NCI-H1048 (cell line): ENCODE results near the gene OTOA.
"Not testable (repeated sequence)": the region's sequence is repeated elsewhere in the genome, so short reads cannot be mapped to it uniquely, and the experiment has no call there.

ENCODE experiments used
- DNase-seq: peaks from one replicate; lab custom pipeline; 2025; lab: John Stamatoyannopoulos, UW

The OTOA gene

DNA sequence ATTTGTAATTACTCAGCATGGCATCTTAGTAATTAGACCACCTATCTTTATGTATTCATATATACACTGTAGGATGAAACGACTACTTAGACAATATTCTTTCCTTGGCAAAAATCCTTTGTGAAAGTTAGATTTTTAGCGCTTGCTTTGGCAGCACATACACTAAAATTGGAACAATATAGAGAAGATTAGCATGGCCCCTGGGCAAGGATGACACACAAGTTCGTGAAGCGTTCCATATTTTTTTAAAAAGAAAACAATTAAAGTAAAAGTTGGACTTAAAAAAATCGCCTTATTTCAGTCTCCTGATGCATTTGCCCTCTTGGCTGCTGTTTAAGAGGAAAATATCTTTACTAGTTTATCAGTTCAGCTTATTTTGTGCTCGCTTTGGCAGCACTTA is 21.9 kb upstream of the OTOA start:
- no peak for DNase-seq

- DNase-seq: no peak
Measured at GRCh38 chr16:21642861-21643260, 20.9 kb upstream of the OTOA start.

DNA sequence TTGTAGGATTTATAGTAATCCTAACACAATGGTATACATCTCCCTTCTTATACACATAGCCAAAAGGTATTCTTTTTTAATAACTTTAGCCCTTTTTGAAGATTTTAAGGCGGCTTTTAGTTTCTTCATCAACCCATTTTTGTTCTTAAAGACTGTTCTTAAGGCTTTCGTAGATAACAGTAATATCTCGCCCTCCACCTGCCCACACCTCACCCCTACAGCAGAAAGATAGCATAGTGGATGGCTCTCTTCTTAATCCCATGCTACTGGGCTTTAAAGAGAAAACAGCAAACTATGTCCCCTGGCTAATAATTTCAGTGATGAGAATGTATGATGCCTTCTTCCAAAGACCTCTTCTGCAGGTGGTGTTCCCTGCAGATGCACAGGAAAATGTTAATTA is 20.0 kb upstream of the OTOA start:
- no peak for DNase-seq

- no peak for DNase-seq
Measured at GRCh38 chr16:21644674-21645073, 19.1 kb upstream of the OTOA start.

GRCh38 chr16:21645261-21645721 is 18.5 kb upstream of the OTOA start:
- DNase-seq: no peak

GRCh38 chr16:21646091-21646490 is 17.7 kb upstream of the OTOA start:
- DNase-seq: no peak

DNA sequence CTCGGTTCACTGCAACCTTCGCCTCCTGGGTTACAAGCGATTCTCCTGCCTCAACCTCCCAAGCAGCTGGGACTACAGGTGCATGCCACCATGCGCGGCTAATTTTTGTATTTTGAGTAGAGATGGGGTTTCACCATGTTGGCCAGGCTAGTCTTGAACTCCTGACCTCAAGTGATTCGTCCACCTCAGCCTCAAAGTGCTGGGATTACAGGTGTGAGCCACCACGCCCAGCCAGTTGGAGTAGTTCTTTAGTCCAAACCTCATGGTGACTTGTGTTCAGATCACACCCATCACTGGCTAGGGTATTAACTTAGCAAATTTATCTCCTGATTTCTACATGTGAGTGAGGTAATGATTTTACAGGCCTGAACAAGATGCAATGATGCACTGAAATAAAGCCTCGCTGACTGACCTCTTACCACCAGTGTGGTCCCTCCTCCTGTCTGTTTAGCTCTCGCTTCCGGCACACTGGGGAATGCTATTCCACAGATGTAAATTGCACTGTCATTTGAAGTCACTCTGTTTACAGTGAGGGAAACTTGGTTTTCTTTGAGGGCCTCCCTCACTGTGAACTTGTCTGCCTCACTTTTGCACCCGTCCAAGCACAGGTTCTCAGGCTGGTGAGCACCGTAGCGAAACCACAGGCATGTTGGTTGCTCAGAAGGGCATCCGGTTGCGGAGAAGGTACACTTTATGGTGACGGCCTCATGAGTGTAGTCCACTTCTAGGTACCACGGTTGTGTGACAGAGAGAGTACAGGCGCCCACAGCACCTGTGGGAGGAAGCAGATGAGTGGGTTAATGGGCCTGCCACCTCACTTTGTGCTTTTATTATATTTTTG is 16.8 kb upstream of the OTOA start:
- DNase-seq: no peak

GRCh38 chr16:21647562-21648164 is 16.1 kb upstream of the OTOA start:
- DNase-seq: no peak

- DNase-seq: not testable (repeated sequence)
Measured at GRCh38 chr16:21649826-21650406, 13.9 kb upstream of the OTOA start.

DNA sequence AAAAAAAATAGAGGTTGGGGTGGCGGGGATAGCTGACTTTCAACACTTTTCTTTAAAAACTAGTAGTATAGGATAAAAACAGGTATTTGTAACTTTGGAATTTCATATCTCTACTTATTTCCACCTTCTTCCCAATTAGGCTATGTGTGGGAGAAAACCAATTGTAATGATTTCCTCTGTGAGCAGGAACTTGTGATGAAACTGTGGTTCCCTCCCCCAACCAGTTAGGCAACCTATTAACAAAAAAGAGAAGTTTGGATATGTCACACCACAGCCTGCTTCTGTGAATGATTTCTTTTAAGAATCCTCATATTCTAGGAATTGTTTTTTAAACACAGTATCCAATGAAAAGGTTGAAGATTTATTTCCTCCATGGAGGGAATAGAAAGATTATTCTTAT is 13.2 kb upstream of the OTOA start:
- no peak for DNase-seq

DNA sequence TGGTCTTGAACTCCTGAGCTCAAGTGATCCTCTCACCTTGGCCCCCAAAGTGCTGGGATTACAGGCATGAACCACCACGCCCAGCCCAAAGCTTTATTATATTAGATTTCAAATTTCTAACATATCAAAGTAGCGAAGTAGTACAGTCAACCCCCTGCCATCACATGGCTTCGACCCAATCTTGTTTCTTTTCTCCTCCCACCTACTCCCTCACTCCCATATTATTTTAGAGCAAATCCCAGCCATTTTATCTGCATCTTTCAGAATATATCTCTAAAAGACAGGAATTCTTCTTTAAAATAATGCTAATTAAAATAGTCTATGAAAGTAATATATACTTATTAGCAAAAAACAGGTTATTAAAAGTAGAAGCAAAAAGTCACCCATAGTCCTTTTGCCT is 12.3 kb upstream of the OTOA start:
- no peak for DNase-seq

- DNase-seq: no peak
Measured at GRCh38 chr16:21652453-21652852, 11.3 kb upstream of the OTOA start, which contains the start of gene IGSF6. Gene IGSF6 (minus strand): TSS chr16:21652608. CDS start chr16:21652598, 10 bp downstream.

- no peak for DNase-seq
Measured at GRCh38 chr16:21653571-21653970, 10.2 kb upstream of the OTOA start.

GRCh38 chr16:21654466-21654865 is 9.3 kb upstream of the OTOA start:
- no peak for DNase-seq

DNA sequence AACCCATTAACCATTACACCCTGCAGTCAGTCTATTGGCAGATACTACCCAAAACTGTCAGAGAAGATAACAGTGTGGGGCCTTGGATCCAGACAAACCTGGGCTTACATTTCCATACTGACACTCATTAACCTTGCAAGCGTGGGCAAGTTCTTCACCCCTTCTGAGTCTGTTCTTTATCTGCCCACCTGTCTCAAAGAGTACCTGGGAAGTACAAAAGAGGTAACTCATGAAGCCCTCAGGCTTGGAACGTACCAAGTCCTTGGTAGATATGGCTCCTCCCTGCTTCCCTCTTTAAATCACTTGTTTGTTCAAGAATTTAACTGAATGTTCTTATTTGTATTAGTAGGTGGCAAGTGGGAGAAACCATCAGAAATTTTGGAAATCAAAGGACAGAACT is 8.9 kb upstream of the OTOA start:
- no peak for DNase-seq

- no peak for DNase-seq
Measured at GRCh38 chr16:21656795-21657768, 6.7 kb upstream of the OTOA start.

DNA sequence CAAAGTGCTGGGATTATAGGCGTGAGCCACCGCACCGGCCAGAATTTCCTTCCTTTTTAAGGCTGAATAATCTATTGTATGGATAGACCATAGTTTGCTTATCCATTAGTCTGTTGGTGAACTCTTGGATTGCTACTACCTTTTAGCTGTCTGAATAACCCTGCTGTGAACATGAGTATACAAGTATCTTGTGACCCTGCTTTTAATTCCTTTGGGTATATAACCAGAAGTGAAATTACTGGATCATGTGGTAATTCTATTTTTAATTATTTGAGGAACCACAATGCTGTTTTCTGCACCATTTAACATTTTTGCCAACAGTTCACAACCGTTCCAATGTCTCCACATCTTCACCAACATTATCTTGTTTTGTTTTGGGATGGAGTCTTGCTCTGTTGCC is 4.6 kb upstream of the OTOA start:
- DNase-seq: no peak

DNA sequence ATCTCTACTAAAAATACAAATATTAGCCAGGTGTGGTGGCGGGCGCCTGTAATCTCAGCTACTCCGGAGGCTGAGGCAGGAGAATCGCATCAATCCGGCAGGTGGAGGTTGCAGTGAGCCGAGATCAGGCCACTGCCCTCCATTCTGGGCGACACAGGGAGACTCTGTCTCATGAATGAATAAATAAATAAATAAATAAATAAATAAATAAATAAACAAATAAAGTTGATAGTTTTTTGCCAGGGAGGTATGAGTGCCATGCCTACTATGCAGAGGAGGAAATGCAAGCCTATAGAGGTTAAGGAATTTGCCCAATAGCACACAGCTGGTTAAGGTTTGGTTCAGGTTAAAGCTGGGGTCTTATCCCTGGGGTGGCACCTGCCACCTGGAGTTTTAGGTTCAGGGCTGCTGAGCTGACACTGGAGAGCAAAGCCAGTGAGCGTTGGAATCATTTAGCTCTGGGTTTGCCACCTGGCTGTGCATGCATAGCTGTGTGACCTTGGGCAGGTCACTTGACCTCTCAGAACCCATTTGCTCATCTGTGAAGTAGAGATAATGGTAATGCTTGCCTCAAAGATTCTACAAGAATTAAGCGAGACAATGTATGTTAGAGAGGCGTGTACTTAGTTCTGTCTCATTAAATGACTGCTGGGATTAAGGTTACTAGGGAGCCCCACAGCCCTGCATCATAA is 1.2 kb downstream of the OTOA start:
- DNase-seq: no peak

DNA sequence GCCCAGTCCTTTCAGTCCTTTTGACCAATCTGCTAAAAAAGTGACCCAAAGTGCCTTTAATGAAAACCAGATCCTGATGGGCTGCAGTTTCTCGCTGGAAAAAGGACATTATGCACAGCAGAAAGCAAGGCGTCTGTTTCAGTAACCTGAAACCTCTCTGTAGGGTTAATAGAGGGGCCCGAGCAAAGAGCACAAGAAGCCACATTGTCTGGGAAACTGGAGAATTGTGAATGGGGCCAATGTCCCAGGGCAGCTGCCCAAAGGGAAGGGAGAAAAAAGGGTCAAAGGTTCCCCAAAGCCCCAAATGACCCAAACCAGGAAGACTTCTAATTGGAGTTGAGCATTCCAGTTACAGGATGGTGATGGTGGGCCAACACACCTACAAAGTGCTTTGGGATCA is 3.0 kb downstream of the OTOA start:
- no peak for DNase-seq

DNA sequence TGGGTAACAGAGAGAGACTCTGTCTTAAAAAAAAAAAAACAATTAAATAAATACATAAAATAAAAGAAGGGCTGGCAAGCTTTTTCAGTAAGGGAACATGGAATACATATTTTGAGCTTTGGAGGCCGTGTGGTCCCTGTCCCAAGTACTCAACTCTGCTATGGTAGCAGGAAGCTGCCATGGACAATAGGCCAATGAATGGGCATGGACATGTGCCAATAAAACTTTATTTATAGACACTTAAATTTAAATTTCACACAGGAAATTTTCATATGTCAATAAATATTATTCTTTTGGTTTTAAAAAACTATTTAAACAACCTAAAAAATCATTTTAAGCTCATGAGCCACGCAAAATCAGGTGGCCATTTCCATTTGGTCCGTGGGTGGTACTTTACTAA is 3.8 kb downstream of the OTOA start:
- DNase-seq: no peak

DNA sequence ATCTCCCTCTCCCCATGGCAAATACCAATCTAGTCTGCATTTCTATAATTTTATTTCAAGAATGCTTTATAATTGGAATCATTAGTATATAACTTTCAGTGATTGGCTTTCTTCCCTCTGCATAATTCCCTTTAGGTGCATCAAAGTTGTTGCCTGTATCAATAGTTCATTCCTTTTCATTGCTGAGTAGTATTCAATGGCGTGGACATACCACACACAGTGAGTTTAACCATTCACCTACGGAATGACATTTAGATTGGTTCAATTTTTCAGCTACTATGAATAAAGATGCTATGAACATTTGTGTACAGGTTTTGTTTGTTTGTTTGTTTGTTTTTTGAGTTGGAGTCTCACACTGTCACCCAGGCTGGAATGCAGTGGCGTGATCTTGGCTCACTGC is 9.7 kb downstream of the OTOA start:
- no peak for DNase-seq
